WTC11 (cell line): Measurements from ENCODE around the gene DOK7.

Experiments
- AR ChIP-seq: fragments of 250-450 bp; sonication (Bioruptor Pico); IDR thresholded peaks from 2 replicates; pipeline ENCODE4 v1.9.0; 2021; ENCODE audit warnings: mild to moderate bottlenecking
- NR1H2 ChIP-seq: sonication (generic); formaldehyde crosslinking; IDR thresholded peaks from 2 replicates; pipeline ENCODE4 v1.9.0; 2021; ENCODE audit warnings: mild to moderate bottlenecking, moderate library complexity, missing genetic modification reagents
- TEAD4 ChIP-seq: sonication (generic); formaldehyde crosslinking; IDR thresholded peaks from 2 replicates; pipeline ENCODE4 v1.8.0; 2022; ENCODE audit warnings: mild to moderate bottlenecking, missing genetic modification reagents
- ZNF532 ChIP-seq: fragments of 250-450 bp; sonication (Bioruptor Pico); IDR thresholded peaks from 2 replicates; pipeline ENCODE4 v1.9.0; 2021; ENCODE audit warnings: mild to moderate bottlenecking, borderline replicate concordance
- TF ChIP-seq, protein P1 (sequence below): fragments of 200-600 bp; IDR thresholded peaks from 2 replicates; pipeline ENCODE4 v1.8.0; 2022; ENCODE audit warnings: antibody characterized with exemption

DNA sequence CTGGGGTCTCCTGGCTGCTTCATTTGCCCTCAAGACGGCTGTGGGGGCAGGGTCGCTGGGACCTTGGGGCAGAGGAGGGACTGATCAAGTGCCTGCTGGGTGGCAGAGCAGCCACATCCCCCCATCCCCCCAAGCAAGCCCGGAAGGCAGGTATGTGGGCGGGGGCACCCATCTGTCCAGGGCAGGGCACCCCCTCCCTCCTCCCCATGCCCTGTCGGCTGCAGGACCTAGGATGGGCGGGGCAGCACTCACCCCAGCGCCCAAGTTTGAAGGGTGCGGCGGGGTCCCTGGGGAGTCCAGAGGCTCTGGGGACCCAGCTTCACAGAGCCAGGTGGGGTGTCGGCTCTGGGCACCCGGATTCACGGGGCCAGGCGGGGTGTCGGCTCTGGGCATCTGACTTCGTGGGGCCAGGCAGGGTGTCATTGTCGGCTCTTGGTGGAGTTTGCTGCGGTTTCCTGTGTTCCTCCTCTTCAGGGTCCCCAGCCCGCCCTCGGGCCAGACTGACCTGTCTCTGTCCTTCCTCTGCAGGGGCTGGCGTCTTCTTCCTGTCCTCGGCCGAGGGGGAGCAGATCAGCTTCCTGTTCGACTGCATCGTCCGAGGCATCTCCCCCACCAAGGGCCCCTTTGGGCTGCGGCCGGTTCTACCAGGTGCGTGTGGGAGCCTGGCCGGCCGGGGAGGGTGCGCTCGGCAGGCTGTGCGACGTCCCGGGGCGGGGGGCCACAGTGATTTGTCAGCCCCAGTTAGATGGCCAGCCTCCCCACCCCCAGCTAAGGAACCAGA lies 22.1 kb downstream of the DOK7 start:
- TF ChIP-seq, protein P1, sequence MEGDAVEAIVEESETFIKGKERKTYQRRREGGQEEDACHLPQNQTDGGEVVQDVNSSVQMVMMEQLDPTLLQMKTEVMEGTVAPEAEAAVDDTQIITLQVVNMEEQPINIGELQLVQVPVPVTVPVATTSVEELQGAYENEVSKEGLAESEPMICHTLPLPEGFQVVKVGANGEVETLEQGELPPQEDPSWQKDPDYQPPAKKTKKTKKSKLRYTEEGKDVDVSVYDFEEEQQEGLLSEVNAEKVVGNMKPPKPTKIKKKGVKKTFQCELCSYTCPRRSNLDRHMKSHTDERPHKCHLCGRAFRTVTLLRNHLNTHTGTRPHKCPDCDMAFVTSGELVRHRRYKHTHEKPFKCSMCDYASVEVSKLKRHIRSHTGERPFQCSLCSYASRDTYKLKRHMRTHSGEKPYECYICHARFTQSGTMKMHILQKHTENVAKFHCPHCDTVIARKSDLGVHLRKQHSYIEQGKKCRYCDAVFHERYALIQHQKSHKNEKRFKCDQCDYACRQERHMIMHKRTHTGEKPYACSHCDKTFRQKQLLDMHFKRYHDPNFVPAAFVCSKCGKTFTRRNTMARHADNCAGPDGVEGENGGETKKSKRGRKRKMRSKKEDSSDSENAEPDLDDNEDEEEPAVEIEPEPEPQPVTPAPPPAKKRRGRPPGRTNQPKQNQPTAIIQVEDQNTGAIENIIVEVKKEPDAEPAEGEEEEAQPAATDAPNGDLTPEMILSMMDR, result no peak
- no peak for TF ChIP-seq NR1H2
- no peak for TF ChIP-seq AR (CRISPR knock-in tag)
- TF ChIP-seq TEAD4 (CRISPR knock-in tag), result no peak
- TF ChIP-seq ZNF532 (CRISPR knock-in tag), result no peak
